H1 (cell line): ENCODE results near the gene CCDC78. TPM values are rescaled to one million over a fixed set of nuclear protein-coding genes. Genes with fewer than 3 reads are reported as not detected.

Experiments used
- CTCF ChIP-seq, 3 experiments: IDR thresholded peaks; 1 replicate in 2 of 3; 2 replicates in 1 of 3; pipeline versions ENCODE4 v1.5.1 to v1.6.1; 2011; ENCODE audit warnings: low read length in 3 of 3, mild to moderate bottlenecking in 3 of 3, inconsistent platforms in 2 of 3, low read depth in 1 of 3, moderate library complexity in 1 of 3; ENCODE audit not compliant: insufficient read depth in 1 of 3; ENCODE audit errors: control extremely low read depth in 1 of 3
- polyA plus RNA-seq, 7 experiments: library from polyadenylated mRNA; depleted of rRNA in 3 of 7; stranded (reverse) in 5 of 7; unstranded in 2 of 7; fragments of >200 nt in 5 of 7; fragments of 200-250 nt in 2 of 7; gene quantifications; 1 replicate in 5 of 7; 2 replicates in 1 of 7; 4 replicates in 1 of 7; pipeline versions ENCODE4 v1.2.1 to v1.2.3, GENCODE V29; 2011 to 2013; ENCODE audit warnings: missing spikeins in 2 of 7, mixed read lengths in 2 of 7
- total RNA-seq: library from RNA; stranded (reverse); fragmentation: NEBNext Ultra II Directional; extraction: Animal tissue kit (Norgen Biotek cat#: 25700); gene quantifications from 2 replicates; pipeline ENCODE4 v1.2.1, GENCODE V29; 2021

The CCDC78 gene
- total and polyA plus RNA-seq, 2 of the 8 experiments (the other 6 are each of a cell fraction or from before 2014, with no cell fraction given): 7.1 to 8.5 TPM

GRCh38 chr16:680967-681745, 45.1 kb downstream of the CCDC78 start (continued):
- TF ChIP-seq CTCF (IDR thresholded peaks at IDR 0.05; ENCODE audit: control extremely low read depth in 1 of 3, insufficient read depth in 1 of 3, low read depth in 1 of 3, low read length in 3 of 3): no peak
- TF ChIP-seq, all 59 proteins: peak for 3
